H9 (cell line): Measurements from ENCODE around the gene ZNF746. TPM values are rescaled to one million over a fixed set of nuclear protein-coding genes. Genes with fewer than 3 reads are reported as not detected.
"Not testable (repeated sequence)": the region's sequence is repeated elsewhere in the genome, so short reads cannot be mapped to it uniquely, and the experiment has no call there.

Experiments
- DNase-seq: peaks from one replicate; pipeline ENCODE4 v3.0.0-alpha.2; 2017
- H2AFZ ChIP-seq: one replicate; pipeline ENCODE4 v1.6.1; 2013; ENCODE audit warnings: mild to moderate bottlenecking, low read length, control low read depth, moderate library complexity
- H2AK5ac ChIP-seq: 2 replicates; pipeline ENCODE4 v1.6.1; 2013; ENCODE audit warnings: low read length, control low read depth, mixed read lengths; ENCODE audit not compliant: insufficient read length
- H2BK120ac ChIP-seq: one replicate; pipeline ENCODE4 v1.6.1; 2013; ENCODE audit warnings: low read depth, mild to moderate bottlenecking, low read length, control low read depth, inconsistent platforms; ENCODE audit not compliant: poor library complexity, severe bottlenecking
- H2BK12ac ChIP-seq: 2 replicates; pipeline ENCODE4 v1.6.1; 2013; ENCODE audit warnings: low read length, control low read depth, mixed read lengths, low read depth; ENCODE audit not compliant: insufficient read length
- H2BK15ac ChIP-seq: 2 replicates; pipeline ENCODE4 v1.6.1; 2013; ENCODE audit warnings: low read depth, low read length, control low read depth
- H2BK20ac ChIP-seq: one replicate; pipeline ENCODE4 v1.6.1; 2013; ENCODE audit warnings: low read depth, mild to moderate bottlenecking, low read length, control low read depth, inconsistent platforms; ENCODE audit not compliant: poor library complexity, severe bottlenecking
- H2BK5ac ChIP-seq: 2 replicates; pipeline ENCODE4 v1.6.1; 2013; ENCODE audit warnings: low read length, control low read depth, mixed read lengths; ENCODE audit not compliant: insufficient read length
- H3K14ac ChIP-seq: 2 replicates; pipeline ENCODE4 v1.6.1; 2013; ENCODE audit warnings: low read length, control low read depth; ENCODE audit not compliant: insufficient read depth
- H3K18ac ChIP-seq: 2 replicates; pipeline ENCODE4 v1.6.1; 2013; ENCODE audit warnings: low read depth, mild to moderate bottlenecking, mixed read lengths, low read length, control low read depth; ENCODE audit not compliant: insufficient read length
- H3K23ac ChIP-seq: 2 replicates; pipeline ENCODE4 v1.6.1; 2013; ENCODE audit warnings: low read length, control low read depth, mixed read lengths, low read depth; ENCODE audit not compliant: insufficient read length
- H3K23me2 ChIP-seq: 2 replicates; pipeline ENCODE4 v1.6.1; 2013; ENCODE audit warnings: low read depth, mild to moderate bottlenecking, mixed read lengths, low read length, control low read depth; ENCODE audit not compliant: insufficient read length, poor library complexity, severe bottlenecking
- H3K27ac ChIP-seq: 2 replicates; pipeline ENCODE4 v1.5.1; 2013; ENCODE audit warnings: low read length, control low read depth, mixed read lengths, low read depth; ENCODE audit not compliant: insufficient read length
- H3K27me3 ChIP-seq: 2 replicates; pipeline ENCODE4 v1.6.1; 2013; ENCODE audit warnings: low read length, control low read depth, inconsistent platforms; ENCODE audit not compliant: insufficient read depth
- H3K4ac ChIP-seq: 2 replicates; pipeline ENCODE4 v1.6.1; 2013; ENCODE audit warnings: low read depth, mild to moderate bottlenecking, control low read depth, inconsistent platforms, low read length, moderate library complexity
- H3K4me1 ChIP-seq: 2 replicates; pipeline ENCODE4 v1.6.1; 2013; ENCODE audit warnings: low read length, control low read depth, inconsistent platforms; ENCODE audit not compliant: insufficient read depth
- H3K4me2 ChIP-seq: 2 replicates; pipeline ENCODE4 v1.6.1; 2013; ENCODE audit warnings: low read length, control low read depth, mixed read lengths; ENCODE audit not compliant: insufficient read length, insufficient read depth
- H3K56ac ChIP-seq: 2 replicates; pipeline ENCODE4 v1.6.1; 2013; ENCODE audit warnings: low read depth, mild to moderate bottlenecking, mixed read lengths, low read length, control low read depth; ENCODE audit not compliant: insufficient read length
- H3K79me1 ChIP-seq: 2 replicates; pipeline ENCODE4 v1.6.1; 2013; ENCODE audit warnings: low read depth, mild to moderate bottlenecking, moderate library complexity, low read length, control low read depth, inconsistent platforms; ENCODE audit not compliant: insufficient read depth, poor library complexity, severe bottlenecking
- H3K79me2 ChIP-seq: 2 replicates; pipeline ENCODE4 v1.6.1; 2013; ENCODE audit warnings: low read length, control low read depth, inconsistent platforms; ENCODE audit not compliant: insufficient read depth
- H3K9ac ChIP-seq: 2 replicates; pipeline ENCODE4 v1.6.1; 2013; ENCODE audit warnings: low read length, control low read depth, mixed read lengths; ENCODE audit not compliant: insufficient read length; ENCODE audit errors: extremely low read depth
- H3K9me3 ChIP-seq: one replicate; pipeline ENCODE4 v1.6.1; 2013; ENCODE audit warnings: low read depth, low read length, inconsistent platforms; ENCODE audit not compliant: control insufficient read depth
- H3T11ph ChIP-seq: one replicate; pipeline ENCODE4 v1.6.1; 2013; ENCODE audit warnings: mild to moderate bottlenecking, low read length, control low read depth, inconsistent platforms
- H4K20me1 ChIP-seq: one replicate; pipeline ENCODE4 v1.6.1; 2013; ENCODE audit not compliant: control insufficient read depth, insufficient read length, insufficient read depth
- H4K5ac ChIP-seq: 2 replicates; pipeline ENCODE4 v1.6.1; 2013; ENCODE audit warnings: low read depth, mild to moderate bottlenecking, mixed read lengths, low read length, control low read depth; ENCODE audit not compliant: insufficient read length
- H4K8ac ChIP-seq: replicated peaks from 2 replicates; pipeline ENCODE4 v1.6.1; 2013; ENCODE audit warnings: low read length, control low read depth, mixed read lengths, low read depth; ENCODE audit not compliant: insufficient read length
- H4K91ac ChIP-seq: 2 replicates; pipeline ENCODE4 v1.6.1; 2013; ENCODE audit warnings: low read depth, mild to moderate bottlenecking, moderate library complexity, mixed read lengths, low read length, control low read depth; ENCODE audit not compliant: insufficient read length
- H3K27ac Mint-ChIP-seq, 3 experiments: 2 replicates in 2 of 3; 3 replicates in 1 of 3; pipeline ENCODE4 v1.8.0; 2020 to 2021; ENCODE audit warnings: mixed read lengths in 3 of 3, mild to moderate bottlenecking in 1 of 3, moderate library complexity in 1 of 3
- H3K27me3 Mint-ChIP-seq: 2 replicates; pipeline ENCODE4 v1.8.0; 2021; ENCODE audit warnings: low read depth, mild to moderate bottlenecking, moderate library complexity, mixed read lengths
- H3K36me3 Mint-ChIP-seq, 3 experiments: 2 replicates in 2 of 3; 3 replicates in 1 of 3; pipeline ENCODE4 v1.8.0; 2020 to 2021; ENCODE audit warnings: low read depth in 3 of 3, mixed read lengths in 3 of 3; ENCODE audit not compliant: insufficient read depth in 1 of 3
- H3K4me1 Mint-ChIP-seq, 2 experiments: 2 replicates each; pipeline ENCODE4 v1.8.0; 2020; ENCODE audit warnings: mixed read lengths in 2 of 2
- H3K4me3 Mint-ChIP-seq, 2 experiments: 2 replicates in 1 of 2; 3 replicates in 1 of 2; pipeline ENCODE4 v1.8.0; 2020 to 2021; ENCODE audit warnings: mild to moderate bottlenecking in 2 of 2, mixed read lengths in 2 of 2, moderate library complexity in 1 of 2
- H3K9me3 Mint-ChIP-seq, 2 experiments: 2 replicates in 1 of 2; 3 replicates in 1 of 2; pipeline ENCODE4 v1.8.0; 2020; ENCODE audit warnings: mild to moderate bottlenecking in 2 of 2, mixed read lengths in 2 of 2, moderate library complexity in 1 of 2
- CTCF ChIP-seq: fragments of 200-600 bp; sonication (generic); conservative IDR thresholded peaks from 3 replicates; pipeline ENCODE4 v1.8.0; 2021; ENCODE audit warnings: antibody characterized with exemption, mild to moderate bottlenecking
- WGBS: extraction: QIAGEN DNeasy Blood & Tissue Kit; methylation state at CpG from one replicate; pipeline ENCODE4 v1.1.7; 2013; ENCODE audit warnings: missing lambda C conversion rate, low lambda C conversion rate, mixed read lengths; ENCODE audit not compliant: insufficient read length; ENCODE audit errors: extremely low coverage; 5-methylcytosine and 5-hydroxymethylcytosine counted together
- total RNA-seq: library from RNA; stranded (reverse); gene quantifications from 2 replicates; pipeline ENCODE4 v1.2.1, GENCODE V29; 2021

Gene ZNF746
- total RNA-seq, 1 experiment from 2014 or later = 26.7 TPM

- Mint-ChIP-seq H3K36me3 (peaks cover 32 to 45% (median 44%) of the 10 kb centered on the region in 3 experiments), H3K4me3 (peak overlapping the region; percentile 15 to 91; a peak in 1 of 5 replicates), H3K27ac (peak overlapping the region in 1 of 3 experiments; percentile 25; a peak in 1 of 7 replicates), H3K27me3 (peaks cover 17% of the 10 kb centered on the region), H3K9me3 (no peaks in the 10 kb centered on the region; a peak in 1 of 5 replicates), H3K4me1 (peaks cover 10 to 14% of the 10 kb centered on the region in 2 experiments)
- Histone ChIP-seq H2AK5ac (no peak overlapping the region), H2AFZ (no peak overlapping the region), H3K9ac (no peak overlapping the region), H4K5ac (no peak overlapping the region), H3K23me2 (peaks cover 7% of the 10 kb centered on the region), H2BK12ac (no peak overlapping the region), H2BK15ac (no peak overlapping the region), H3K18ac (no peak overlapping the region), H2BK5ac (no peak overlapping the region), H3K9me3 (no peaks in the 10 kb centered on the region), H4K20me1 (peaks cover 1% of the 10 kb centered on the region), H2BK20ac (no peak overlapping the region), H3K23ac (no peak overlapping the region), H2BK120ac (no peak overlapping the region), H4K91ac (no peak overlapping the region), H3T11ph (no peak overlapping the region), H3K27me3 (peaks cover 4% of the 10 kb centered on the region; the same call in 1 of the 2 replicates), H3K4ac (no peak overlapping the region), H3K56ac (no peak overlapping the region), H3K4me2 (no peak overlapping the region), H3K27ac (no peak overlapping the region), H3K79me1 (peaks cover 2% of the 10 kb centered on the region), H4K8ac (no peak overlapping the region), H3K4me1 (no peaks in the 10 kb centered on the region; the same call in 1 of the 2 replicates), H3K14ac (no peak overlapping the region), H3K79me2 (peaks cover 4% of the 10 kb centered on the region; the same call in 1 of the 2 replicates)
- TF ChIP-seq CTCF = no peak
- DNase-seq = no peak
- no CpG with 5 or more reads among the region's 6 CpGs for WGBS
These were observed 2.8 kb downstream of the ZNF746 start for GRCh38 chr7:149494738-149495368.

GRCh38 chr7:149493975-149494374 is 3.6 kb downstream of the ZNF746 start:
- not testable (repeated sequence) for H3K27ac Mint-ChIP-seq, H2BK20ac ChIP-seq, H2AFZ ChIP-seq, H3K14ac ChIP-seq, DNase-seq, H4K8ac ChIP-seq, H2BK120ac ChIP-seq, H3K27me3 Mint-ChIP-seq, H2BK12ac ChIP-seq, H3K4me3 Mint-ChIP-seq, H3K27me3 ChIP-seq, H2BK15ac ChIP-seq, H3K4ac ChIP-seq, H3K79me1 ChIP-seq, H4K20me1 ChIP-seq, H3K4me1 ChIP-seq, H3K23ac ChIP-seq, H2AK5ac ChIP-seq, H4K5ac ChIP-seq, H4K91ac ChIP-seq, H3K18ac ChIP-seq, H3K9me3 Mint-ChIP-seq, H3K56ac ChIP-seq, H3K79me2 ChIP-seq, H3T11ph ChIP-seq, H2BK5ac ChIP-seq, H3K23me2 ChIP-seq, H3K9me3 ChIP-seq, H3K9ac ChIP-seq, H3K4me2 ChIP-seq, H3K27ac ChIP-seq
- H3K36me3 Mint-ChIP-seq = peaks cover 38 to 52% (median 51%) of the 10 kb centered on the region in 3 experiments
- peaks cover 10 to 14% of the 10 kb centered on the region in 2 experiments for H3K4me1 Mint-ChIP-seq
- no CpG with 5 or more reads among the region's 20 CpGs for WGBS
